PFSK-1 (cell line): ENCODE data around the gene UBE2O.

ENCODE experiments used
- POLR2AphosphoS5 ChIP-seq: IDR thresholded peaks from 2 replicates; pipeline ENCODE4 v1.6.1; 2012; ENCODE audit warnings: low read depth, mild to moderate bottlenecking, control low read depth, low read length, moderate library complexity
- SIN3A ChIP-seq: IDR thresholded peaks from 2 replicates; pipeline ENCODE4 v1.6.1; 2012; ENCODE audit warnings: mild to moderate bottlenecking, low read length, moderate library complexity, borderline replicate concordance; ENCODE audit not compliant: insufficient read depth
- TAF1 ChIP-seq: IDR thresholded peaks from 2 replicates; pipeline ENCODE4 v1.6.1; 2012; ENCODE audit warnings: low read length, control low read depth, borderline replicate concordance; ENCODE audit not compliant: insufficient read depth

- no peak for TF ChIP-seq POLR2AphosphoS5
- TF ChIP-seq TAF1: no peak
- TF ChIP-seq SIN3A: no peak
These were observed 19.8 kb upstream of the UBE2O start for GRCh38 chr17:76472726-76473125.
